Karpas-422 (cell line): ENCODE measurements around the gene CARMIL3. TPM values are rescaled to one million over a fixed set of nuclear protein-coding genes. Genes with fewer than 3 reads are reported as not detected.
A peak's percentile ranks its signal among the peaks of the same experiment; 100 is the strongest.

ENCODE experiments used
- DNase-seq: peaks from one replicate; pipeline ENCODE4 v3.0.0-alpha.2; 2015
- H2AFZ ChIP-seq: fragments of 200-600 bp; sonication (generic); 2 replicates; pipeline ENCODE4 v1.6.1; 2014; ENCODE audit warnings: antibody characterized with exemption, low read length, mixed read lengths
- H3K27ac ChIP-seq: fragments of 200-600 bp; sonication (generic); 2 replicates; pipeline ENCODE4 v1.5.1; 2014; ENCODE audit warnings: mild to moderate bottlenecking, low read length, moderate library complexity
- H3K27me3 ChIP-seq: fragments of 200-600 bp; sonication (generic); 2 replicates; pipeline ENCODE4 v1.6.1; 2014; ENCODE audit warnings: low read length, mixed read lengths
- H3K36me3 ChIP-seq: fragments of 200-600 bp; sonication (generic); 2 replicates; pipeline ENCODE4 v1.6.1; 2014; ENCODE audit warnings: low read length, mixed read lengths; ENCODE audit not compliant: insufficient read depth
- H3K4me1 ChIP-seq: fragments of 200-600 bp; sonication (generic); 2 replicates; pipeline ENCODE4 v1.6.1; 2014; ENCODE audit warnings: mild to moderate bottlenecking, low read length, mixed read lengths
- H3K4me2 ChIP-seq: fragments of 200-600 bp; sonication (generic); 2 replicates; pipeline ENCODE4 v1.6.1; 2014; ENCODE audit warnings: low read length, low read depth, mild to moderate bottlenecking; ENCODE audit not compliant: poor library complexity, severe bottlenecking
- H3K4me3 ChIP-seq: fragments of 200-600 bp; sonication (generic); 2 replicates; pipeline ENCODE4 v1.5.1; 2014; ENCODE audit warnings: mild to moderate bottlenecking, antibody characterized with exemption, low read length, mixed read lengths
- H3K79me2 ChIP-seq: fragments of 200-600 bp; sonication (generic); 2 replicates; pipeline ENCODE4 v1.6.1; 2014; ENCODE audit warnings: mild to moderate bottlenecking, low read length, mixed read lengths
- H3K9ac ChIP-seq: fragments of 200-600 bp; sonication (generic); 2 replicates; pipeline ENCODE4 v1.6.0; 2014; ENCODE audit warnings: low read length
- H3K9me2 ChIP-seq: fragments of 200-600 bp; sonication (generic), shearing (Covaris generic); replicated peaks from 2 replicates; pipeline ENCODE4 v1.6.0; 2014; ENCODE audit warnings: mild to moderate bottlenecking, low read length, moderate library complexity; ENCODE audit not compliant: insufficient read depth
- H3K9me3 ChIP-seq: fragments of 300-700, 200-600 bp; sonication (generic); 2 replicates; pipeline ENCODE4 v1.6.1; 2014; ENCODE audit warnings: low read length, mixed read lengths
- H4K20me1 ChIP-seq: fragments of 200-600 bp; sonication (generic); 2 replicates; pipeline ENCODE4 v1.6.1; 2014; ENCODE audit warnings: mild to moderate bottlenecking, antibody characterized with exemption, low read length, low read depth; ENCODE audit not compliant: insufficient read depth
- total RNA-seq: library from RNA; depleted of rRNA; stranded (reverse); fragments of >200 nt; shearing (Covaris generic); gene quantifications from 2 replicates; pipeline ENCODE4 v1.2.3, GENCODE V29; 2014; ENCODE audit warnings: low replicate concordance

Gene CARMIL3
- total RNA-seq, 1 experiment from 2014 or later = 58.4 TPM

GRCh38 chr14:24051176-24051788 lies 527 bp upstream of the CARMIL3 start:
- Histone ChIP-seq H3K9me2 (no peaks in the 10 kb centered on the region), H3K27me3 (no peaks in the 10 kb centered on the region), H3K9me3 (no peaks in the 10 kb centered on the region), H3K4me1 (peaks cover 46% of the 10 kb centered on the region), H3K4me2 (peak overlapping the region; percentile 93), H3K9ac (peak overlapping the region; percentile 96), H3K79me2 (peaks cover 20% of the 10 kb centered on the region), H2AFZ (peak overlapping the region; percentile 89; the same call in 1 of the 2 replicates), H3K4me3 (peak overlapping the region; percentile 79), H3K36me3 (peaks cover 10% of the 10 kb centered on the region; the same call in 1 of the 2 replicates), H3K27ac (peak overlapping the region; percentile 90), H4K20me1 (peaks cover 18% of the 10 kb centered on the region)
- DNase-seq = peak; percentile 89

GRCh38 chr14:24052656-24053547 lies 1.1 kb downstream of the CARMIL3 start:
- Histone ChIP-seq H3K9me2 (no peaks in the 10 kb centered on the region), H3K9ac (peak overlapping the region; percentile 96), H3K4me3 (peak overlapping the region; percentile 79), H3K36me3 (peaks cover 10% of the 10 kb centered on the region; the same call in 1 of the 2 replicates), H4K20me1 (peaks cover 22% of the 10 kb centered on the region), H3K9me3 (no peaks in the 10 kb centered on the region), H2AFZ (0 out of 2 replicates have a peak overlapping the region, but pooled peaks have one; percentile 51), H3K79me2 (peaks cover 20% of the 10 kb centered on the region), H3K27me3 (no peaks in the 10 kb centered on the region), H3K27ac (no peak overlapping the region), H3K4me2 (peak overlapping the region; percentile 93), H3K4me1 (peaks cover 46% of the 10 kb centered on the region)
- DNase-seq = no peak

- no peaks in the 10 kb centered on the region for H3K27me3 ChIP-seq
Observed at GRCh38 chr14:24053548-24054323, 1.9 kb downstream of the CARMIL3 start.

DNA sequence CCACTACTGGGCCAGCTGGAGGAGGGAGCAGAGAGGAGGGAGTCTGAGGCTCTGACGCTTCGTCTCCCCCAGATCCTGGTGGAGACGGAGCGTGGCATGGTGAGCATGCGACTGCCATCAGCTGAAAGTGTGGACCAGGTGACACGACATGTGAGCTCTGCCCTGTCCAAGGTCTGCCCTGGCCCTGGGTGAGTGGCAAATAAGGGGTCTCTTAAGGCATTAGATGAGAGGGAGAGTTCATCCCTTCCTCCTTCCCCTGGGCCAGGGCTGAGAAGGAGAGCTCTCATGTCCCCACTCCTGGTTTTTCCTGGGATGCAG lies 2.5 kb downstream of the CARMIL3 start:
- Histone ChIP-seq H4K20me1 (peaks cover 22% of the 10 kb centered on the region), H3K9me2 (no peaks in the 10 kb centered on the region), H3K79me2 (peaks cover 20% of the 10 kb centered on the region), H3K9me3 (no peaks in the 10 kb centered on the region), H3K4me1 (peaks cover 35% of the 10 kb centered on the region), H3K9ac (no peak overlapping the region), H3K4me2 (no peak overlapping the region), H2AFZ (no peak overlapping the region), H3K4me3 (no peak overlapping the region), H3K27me3 (no peaks in the 10 kb centered on the region), H3K36me3 (peaks cover 17% of the 10 kb centered on the region; the same call in 1 of the 2 replicates), H3K27ac (no peak overlapping the region)
- no peak for DNase-seq

More at GRCh38 chr14:24053548-24054323, 1.9 kb downstream of the CARMIL3 start:
- no peaks in the 10 kb centered on the region for H3K9me2 ChIP-seq
- no peak overlapping the region for H2AFZ ChIP-seq
- no peak overlapping the region for H3K4me3 ChIP-seq
- H3K9ac ChIP-seq = no peak overlapping the region
- peaks cover 20% of the 10 kb centered on the region for H3K79me2 ChIP-seq
- peaks cover 40% of the 10 kb centered on the region for H3K4me1 ChIP-seq
- no peak for DNase-seq
- peaks cover 22% of the 10 kb centered on the region for H4K20me1 ChIP-seq
- H3K36me3 ChIP-seq = peaks cover 13% of the 10 kb centered on the region; the same call in 1 of the 2 replicates
- no peaks in the 10 kb centered on the region for H3K9me3 ChIP-seq
- peak overlapping the region; percentile 93 for H3K4me2 ChIP-seq
- no peak overlapping the region for H3K27ac ChIP-seq

- Histone ChIP-seq H3K9ac (no peak overlapping the region), H3K79me2 (peaks cover 20% of the 10 kb centered on the region), H3K9me2 (no peaks in the 10 kb centered on the region), H2AFZ (no peak overlapping the region), H3K4me3 (no peak overlapping the region), H3K27me3 (no peaks in the 10 kb centered on the region), H3K36me3 (peaks cover 20% of the 10 kb centered on the region; the same call in 1 of the 2 replicates), H3K4me1 (peaks cover 31% of the 10 kb centered on the region), H4K20me1 (peaks cover 22% of the 10 kb centered on the region), H3K4me2 (no peak overlapping the region), H3K9me3 (no peaks in the 10 kb centered on the region), H3K27ac (no peak overlapping the region)
- no peak for DNase-seq
Observed at GRCh38 chr14:24054646-24055045, 2.8 kb downstream of the CARMIL3 start.

- peaks cover 30% of the 10 kb centered on the region; the same call in 1 of the 2 replicates for H3K36me3 ChIP-seq
Observed at GRCh38 chr14:24055971-24056799, 4.4 kb downstream of the CARMIL3 start.

DNA sequence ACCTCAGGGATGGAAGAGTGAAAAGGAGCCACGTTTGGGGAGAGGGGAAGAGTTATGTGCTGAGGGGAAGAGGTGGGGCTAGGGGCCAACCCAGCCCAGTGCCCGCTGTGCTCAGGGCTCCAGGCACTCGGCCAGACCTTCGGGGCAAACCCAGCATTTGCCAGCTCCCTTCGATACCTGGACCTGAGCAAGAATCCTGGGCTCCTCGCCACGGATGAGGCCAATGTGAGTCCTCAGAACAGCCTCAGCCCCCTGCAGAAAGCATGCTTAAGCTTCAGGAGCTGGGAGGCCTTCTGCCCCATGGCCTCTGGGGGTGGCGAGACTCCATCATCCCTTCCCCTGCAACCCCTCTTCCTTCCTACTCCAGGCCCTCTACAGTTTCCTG lies 5.0 kb downstream of the CARMIL3 start:
- H3K4me3 ChIP-seq = no peak overlapping the region
- peaks cover 25% of the 10 kb centered on the region for H4K20me1 ChIP-seq
- peaks cover 11% of the 10 kb centered on the region for H3K4me1 ChIP-seq
- no peak overlapping the region for H2AFZ ChIP-seq
- peaks cover 17% of the 10 kb centered on the region for H3K79me2 ChIP-seq
- no peak for DNase-seq
- no peaks in the 10 kb centered on the region for H3K9me2 ChIP-seq
- no peaks in the 10 kb centered on the region for H3K27me3 ChIP-seq
- H3K4me2 ChIP-seq = no peak overlapping the region
- H3K36me3 ChIP-seq = peaks cover 30% of the 10 kb centered on the region; the same call in 1 of the 2 replicates
- no peak overlapping the region for H3K9ac ChIP-seq
- H3K27ac ChIP-seq = no peak overlapping the region
- H3K9me3 ChIP-seq = no peaks in the 10 kb centered on the region

More at GRCh38 chr14:24055971-24056799, 4.4 kb downstream of the CARMIL3 start:
- Histone ChIP-seq H4K20me1 (peaks cover 25% of the 10 kb centered on the region), H3K4me3 (no peak overlapping the region), H3K9ac (no peak overlapping the region), H3K4me1 (peaks cover 16% of the 10 kb centered on the region), H3K27me3 (no peaks in the 10 kb centered on the region), H3K27ac (no peak overlapping the region), H3K9me3 (no peaks in the 10 kb centered on the region), H3K4me2 (no peak overlapping the region), H3K9me2 (no peaks in the 10 kb centered on the region), H3K79me2 (peaks cover 20% of the 10 kb centered on the region), H2AFZ (no peak overlapping the region)
- no peak for DNase-seq
